NCI-H524 treated with DMSO at 0.1 percent for 48 hours (cell line): ENCODE data around the gene RALGPS1.

ENCODE experiments used
- DNase-seq: peaks from one replicate; lab custom pipeline; 2025; lab: John Stamatoyannopoulos, UW

RALGPS1 gene

GRCh38 chr9:127021664-127022363 is 107.2 kb downstream of the RALGPS1 start:
- peak; percentile 98 for DNase-seq

- no peak for DNase-seq
Observed at GRCh38 chr9:127022913-127023660, 108.5 kb downstream of the RALGPS1 start.

GRCh38 chr9:127025042-127025441 is 110.5 kb downstream of the RALGPS1 start:
- no peak for DNase-seq

- DNase-seq, result no peak
Observed at GRCh38 chr9:127027694-127028093, 113.1 kb downstream of the RALGPS1 start.

GRCh38 chr9:127029548-127029947 is 115.0 kb downstream of the RALGPS1 start:
- DNase-seq, result no peak

- DNase-seq, result no peak
Observed at GRCh38 chr9:127030814-127031740, 116.5 kb downstream of the RALGPS1 start.

GRCh38 chr9:127032256-127032655 is 117.7 kb downstream of the RALGPS1 start:
- no peak for DNase-seq

- DNase-seq, result no peak
Observed at GRCh38 chr9:127033061-127033460, 118.5 kb downstream of the RALGPS1 start.

- no peak for DNase-seq
Observed at GRCh38 chr9:127033789-127034188, 119.2 kb downstream of the RALGPS1 start.

GRCh38 chr9:127034691-127035090 is 120.1 kb downstream of the RALGPS1 start:
- DNase-seq, result no peak

GRCh38 chr9:127035423-127035822 is 120.8 kb downstream of the RALGPS1 start:
- DNase-seq, result no peak

- no peak for DNase-seq
Observed at GRCh38 chr9:127035948-127036347, 121.4 kb downstream of the RALGPS1 start.

- no peak for DNase-seq
Observed at GRCh38 chr9:127036437-127036836, 121.9 kb downstream of the RALGPS1 start.

- no peak for DNase-seq
Observed at GRCh38 chr9:127038531-127038930, 123.9 kb downstream of the RALGPS1 start.

GRCh38 chr9:127039492-127039891 is 124.9 kb downstream of the RALGPS1 start:
- DNase-seq, result no peak

GRCh38 chr9:127045148-127045547 is 130.6 kb downstream of the RALGPS1 start:
- no peak for DNase-seq

GRCh38 chr9:127047971-127048370 is 133.4 kb downstream of the RALGPS1 start:
- no peak for DNase-seq

GRCh38 chr9:127049044-127049443 is 134.5 kb downstream of the RALGPS1 start:
- no peak for DNase-seq

- no peak for DNase-seq
Observed at GRCh38 chr9:127049581-127049980, 135.0 kb downstream of the RALGPS1 start.

GRCh38 chr9:127050152-127050551 is 135.6 kb downstream of the RALGPS1 start:
- no peak for DNase-seq

GRCh38 chr9:127050591-127051001 is 136.0 kb downstream of the RALGPS1 start:
- no peak for DNase-seq

- no peak for DNase-seq
Observed at GRCh38 chr9:127051881-127052595, 137.5 kb downstream of the RALGPS1 start.
